IMR-90 (cell line): Measurements from ENCODE around the gene ANTXR2. TPM values are rescaled to one million over a fixed set of nuclear protein-coding genes. Genes with fewer than 3 reads are reported as not detected.

Experiments used
- ATAC-seq: fragments of 200-7000 bp; cut with Tn5 transposase; 2 replicates; pipeline ENCODE4 v1.9.1; 2020; ENCODE audit warnings: low read depth, mild to moderate bottlenecking, moderate library complexity
- BruUV-seq: library from RNA; stranded (reverse); fragments of 400-500 nt; replicated peaks from 2 replicates; lab custom pipeline; 2021; lab: Mats Ljungman, UMichigan
- CTCF ChIA-PET: fragments of 300-600 bp; formaldehyde crosslinking; extraction: SDS; loops from one replicate; lab custom pipeline; 2021; ENCODE audit warnings: antibody characterized with exemption; lab: Yijun Ruan, JAX
- POLR2A ChIA-PET: fragments of 300-600 bp; sonication (Branson Sonifier 250); formaldehyde crosslinking; loops from one replicate; lab custom pipeline; 2022; ENCODE audit warnings: antibody characterized with exemption; ENCODE audit not compliant: unreplicated experiment; lab: Charles Lee
- DNase-seq: peaks from one replicate; pipeline ENCODE4 v3.0.0; 2013
- H2AFZ ChIP-seq: replicated peaks from 2 replicates; pipeline ENCODE3; 2013; ENCODE audit warnings: low read length, mild to moderate bottlenecking; ENCODE audit not compliant: poor library complexity
- H2AK5ac ChIP-seq: 2 replicates; pipeline ENCODE4 v1.6.1; 2013; ENCODE audit warnings: low read depth, low read length, inconsistent platforms
- H2AK9ac ChIP-seq: replicated peaks from 2 replicates; pipeline ENCODE3; 2013; ENCODE audit warnings: mild to moderate bottlenecking, low read depth, low read length, moderate library complexity; ENCODE audit not compliant: poor library complexity
- H2BK120ac ChIP-seq: 2 replicates; pipeline ENCODE4 v1.6.1; 2013; ENCODE audit warnings: low read depth, low read length, inconsistent platforms
- H2BK15ac ChIP-seq: 3 replicates; pipeline ENCODE4 v1.6.1; 2013; ENCODE audit warnings: low read depth, low read length, inconsistent platforms
- H2BK20ac ChIP-seq: 2 replicates; pipeline ENCODE4 v1.6.1; 2013; ENCODE audit warnings: low read depth, mild to moderate bottlenecking, inconsistent platforms, low read length, moderate library complexity
- H2BK5ac ChIP-seq: 2 replicates; pipeline ENCODE4 v1.6.1; 2013; ENCODE audit warnings: mild to moderate bottlenecking, low read depth, low read length, inconsistent platforms; ENCODE audit not compliant: poor library complexity, severe bottlenecking
- H3K14ac ChIP-seq: replicated peaks from 2 replicates; pipeline ENCODE4 v1.6.1; 2013; ENCODE audit warnings: low read depth, low read length, inconsistent platforms
- H3K18ac ChIP-seq: 2 replicates; pipeline ENCODE4 v1.6.1; 2013; ENCODE audit warnings: low read depth, low read length, control low read depth
- H3K23ac ChIP-seq: 2 replicates; pipeline ENCODE4 v1.6.1; 2013; ENCODE audit warnings: low read depth, low read length, inconsistent platforms
- H3K27ac ChIP-seq: 2 replicates; pipeline ENCODE4 v1.5.1; 2013; ENCODE audit warnings: mild to moderate bottlenecking, control low read depth, low read length; ENCODE audit not compliant: insufficient read depth
- H3K27me3 ChIP-seq: 2 replicates; pipeline ENCODE4 v1.6.1; 2013; ENCODE audit warnings: low read length; ENCODE audit not compliant: control insufficient read depth, insufficient read depth
- H3K36me3 ChIP-seq: 2 replicates; pipeline ENCODE4 v1.6.1; 2013; ENCODE audit warnings: low read length, mixed read lengths; ENCODE audit not compliant: control insufficient read depth, insufficient read depth
- H3K4ac ChIP-seq: 2 replicates; pipeline ENCODE4 v1.6.1; 2013; ENCODE audit warnings: low read depth, low read length, inconsistent platforms
- H3K4me1 ChIP-seq: 2 replicates; pipeline ENCODE4 v1.6.1; 2013; ENCODE audit warnings: low read length, mixed read lengths; ENCODE audit not compliant: control insufficient read depth, insufficient read depth
- H3K4me2 ChIP-seq: 2 replicates; pipeline ENCODE4 v1.6.1; 2013; ENCODE audit warnings: low read depth, mild to moderate bottlenecking, control low read depth, low read length, moderate library complexity
- H3K4me3 ChIP-seq: 2 replicates; pipeline ENCODE4 v1.5.1; 2013; ENCODE audit warnings: low read depth, mild to moderate bottlenecking, control low read depth, low read length, moderate library complexity; ENCODE audit not compliant: insufficient read depth
- H3K56ac ChIP-seq: 2 replicates; pipeline ENCODE4 v1.6.1; 2013; ENCODE audit warnings: low read length, inconsistent platforms; ENCODE audit not compliant: insufficient read depth; ENCODE audit errors: extremely low read depth
- H3K79me1 ChIP-seq, 2 experiments: 2 replicates each; pipeline ENCODE4 v1.6.1; 2013; ENCODE audit warnings: low read length in 2 of 2, inconsistent platforms in 1 of 2, low read depth in 1 of 2
- H3K9ac ChIP-seq: 2 replicates; pipeline ENCODE4 v1.6.1; 2013; ENCODE audit warnings: low read depth, low read length, control low read depth
- H3K9me1 ChIP-seq: 2 replicates; pipeline ENCODE4 v1.6.1; 2013; ENCODE audit warnings: low read length, inconsistent platforms; ENCODE audit not compliant: insufficient read depth
- H3K9me3 ChIP-seq: 2 replicates; pipeline ENCODE4 v1.6.1; 2013; ENCODE audit warnings: low read length; ENCODE audit not compliant: control insufficient read depth, insufficient read depth
- H4K20me1 ChIP-seq: 2 replicates; pipeline ENCODE4 v1.6.1; 2013; ENCODE audit warnings: low read length, inconsistent platforms; ENCODE audit not compliant: insufficient read depth
- H4K5ac ChIP-seq: 2 replicates; pipeline ENCODE4 v1.6.1; 2013; ENCODE audit warnings: mild to moderate bottlenecking, low read depth, low read length, control low read depth
- H4K8ac ChIP-seq, 2 experiments: 2 replicates each; pipeline ENCODE4 v1.6.1; 2013; ENCODE audit warnings: low read depth in 2 of 2, low read length in 2 of 2, control low read depth in 1 of 2, inconsistent platforms in 1 of 2
- H4K91ac ChIP-seq: 2 replicates; pipeline ENCODE4 v1.6.1; 2013; ENCODE audit warnings: low read depth, low read length, inconsistent platforms; ENCODE audit not compliant: insufficient read depth
- BHLHE40 ChIP-seq: fragments of 150-350 bp; IDR thresholded peaks from 2 replicates; pipeline ENCODE4 v1.6.1; 2016; ENCODE audit warnings: mild to moderate bottlenecking, low read depth, low read length
- CEBPB ChIP-seq: IDR thresholded peaks from 2 replicates; pipeline ENCODE4 v1.6.1; 2012; ENCODE audit warnings: low read depth, low read length, improper control_type of control experiment
- CHD1 ChIP-seq: IDR thresholded peaks from 2 replicates; pipeline ENCODE4 v1.6.1; 2012; ENCODE audit warnings: low read depth, low read length, improper control_type of control experiment
- ELK1 ChIP-seq: fragments of 150-350 bp; IDR thresholded peaks from 2 replicates; pipeline ENCODE4 v1.6.1; 2016; ENCODE audit warnings: low read depth, mild to moderate bottlenecking, low read length, moderate library complexity, borderline replicate concordance
- FOS ChIP-seq: fragments of 150-350 bp; IDR thresholded peaks from 2 replicates; pipeline ENCODE4 v1.6.1; 2016; ENCODE audit warnings: low read depth, low read length
- MAFK ChIP-seq: IDR thresholded peaks from 2 replicates; pipeline ENCODE4 v1.6.1; 2012; ENCODE audit warnings: low read depth, low read length, improper control_type of control experiment
- MXI1 ChIP-seq: IDR thresholded peaks from 2 replicates; pipeline ENCODE4 v1.6.1; 2012; ENCODE audit warnings: low read depth, mild to moderate bottlenecking, low read length, moderate library complexity, borderline replicate concordance
- POLR2A ChIP-seq: IDR thresholded peaks from 2 replicates; pipeline ENCODE4 v1.6.1; 2012; ENCODE audit warnings: mild to moderate bottlenecking, low read depth, low read length
- RAD21 ChIP-seq: IDR thresholded peaks from 2 replicates; pipeline ENCODE4 v1.6.1; 2012; ENCODE audit warnings: low read length, improper control_type of control experiment
- RCOR1 ChIP-seq: IDR thresholded peaks from 2 replicates; pipeline ENCODE4 v1.6.1; 2012; ENCODE audit warnings: mild to moderate bottlenecking, low read length, improper control_type of control experiment; ENCODE audit not compliant: insufficient replicate concordance
- SMC3 ChIP-seq: fragments of 150-350 bp; IDR thresholded peaks from 2 replicates; pipeline ENCODE4 v1.6.1; 2016; ENCODE audit warnings: low read depth, mild to moderate bottlenecking, antibody characterized with exemption, low read length, moderate library complexity
- WGBS, 2 experiments: methylation state at CpG; one replicate each; pipeline versions ENCODE4 v1.1.5 to v1.1.7; 2013; ENCODE audit warnings: missing lambda C conversion rate in 2 of 2; ENCODE audit not compliant: insufficient read length in 1 of 2; ENCODE audit errors: extremely low coverage in 2 of 2; 5-methylcytosine and 5-hydroxymethylcytosine counted together
- dilution Hi-C: fragments of 300-500 bp; cut with HindIII; formaldehyde crosslinking; loops from one replicate; pipeline ENCODE4 v1.14.3; 2018; ENCODE audit warnings: low sequenced_read_pairs; ENCODE audit not compliant: unreplicated experiment
- in situ Hi-C: fragments of 300-500 bp; cut with MboI; formaldehyde crosslinking; loops from 3 replicates; pipeline ENCODE4 v1.14.3; 2019; ENCODE audit warnings: low sequenced_read_pairs, inconsistent platforms, mixed read lengths
- intact Hi-C: fragments of 100-400 bp; cut with micrococcal nuclease; formaldehyde crosslinking; loops from 2 replicates; pipeline ENCODE4 v1.10.0; 2022
- polyA plus RNA-seq, 3 experiments: library from polyadenylated mRNA; depleted of rRNA; stranded (reverse); fragments of >200 nt; gene quantifications; 2 replicates each; pipeline ENCODE4 v1.2.3, GENCODE V29; 2012; ENCODE audit warnings: low replicate concordance in 1 of 3
- total RNA-seq: library from RNA; depleted of rRNA; stranded (reverse); fragments of >200 nt; gene quantifications from 2 replicates; pipeline ENCODE4 v1.2.3, GENCODE V29; 2012

Gene ANTXR2
- total and polyA plus RNA-seq, 2 of the 4 experiments (the other 2 are of a cell fraction), result 46.8 to 88.5 TPM

- Histone ChIP-seq H3K14ac (no peak overlapping the region), H3K9me1 (no peaks in the 10 kb centered on the region), H2AFZ (no peak overlapping the region), H3K9me3 (no peaks in the 10 kb centered on the region), H2AK9ac (no peak overlapping the region), H2BK5ac (no peak overlapping the region), H2BK15ac (no peak overlapping the region), H4K5ac (no peak overlapping the region), H2AK5ac (no peak overlapping the region), H3K4me1 (peaks cover 4% of the 10 kb centered on the region; the same call in 1 of the 2 replicates), H4K91ac (no peak overlapping the region), H2BK20ac (no peak overlapping the region), H3K4me2 (no peak overlapping the region), H4K8ac (no peak overlapping the region), H3K27ac (no peak overlapping the region), H3K23ac (peak overlapping the region; percentile 39; the same call in 1 of the 2 replicates), H3K27me3 (no peaks in the 10 kb centered on the region), H3K79me1 (peaks cover 7 to 25% of the 10 kb centered on the region in 2 experiments; a peak in 3 of 4 replicates), H3K56ac (no peak overlapping the region), H4K20me1 (peaks cover 7% of the 10 kb centered on the region), H3K18ac (no peak overlapping the region), H3K9ac (no peak overlapping the region), H3K36me3 (peaks cover 2% of the 10 kb centered on the region; the same call in 1 of the 2 replicates), H3K4ac (no peak overlapping the region), H3K4me3 (no peak overlapping the region), H2BK120ac (no peak overlapping the region)
- WGBS, 2 experiments, result 100% methylated on average over 1 of the region's 3 CpGs; no CpG with 5 or more reads in 1 of the 2 experiments
- ChIA-PET CTCF (no interaction called here), POLR2A (no interaction called here)
- in situ Hi-C loops (no loop called here), dilution Hi-C loops (no loop called here), intact Hi-C loops (no loop called here)
- ATAC-seq (no peak), DNase-seq (no peak)
- TF ChIP-seq RCOR1 (no peak), RAD21 (no peak), MAFK (no peak), BHLHE40 (no peak), POLR2A (no peak), FOS (no peak), ELK1 (no peak), CEBPB (no peak), MXI1 (no peak), CHD1 (no peak), SMC3 (no peak)
- BruUV-seq, result no TSS peak
Observed at GRCh38 chr4:79920163-79920853, 152.7 kb downstream of the ANTXR2 start.
